COLO829 (cell line): Measurements from ENCODE around the gene GPC2.
A peak's percentile ranks its signal among the peaks of the same experiment; 100 is the strongest.

Source experiments
- DNase-seq: peaks from one replicate; pipeline ENCODE4 v3.0.0; 2012; ENCODE audit warnings: low spot score

GPC2 gene

GRCh38 chr7:100169147-100169850 lies 7.9 kb downstream of the GPC2 start:
- DNase-seq: no peak

- DNase-seq: no peak
Measured at GRCh38 chr7:100167912-100168323, 9.3 kb downstream of the GPC2 start.

GRCh38 chr7:100166970-100167911 lies 9.9 kb downstream of the GPC2 start:
- DNase-seq: no peak

- no peak for DNase-seq
Measured at GRCh38 chr7:100166317-100166940, 10.8 kb downstream of the GPC2 start.

- DNase-seq: no peak
Measured at GRCh38 chr7:100163871-100164270, 13.3 kb downstream of the GPC2 start.

GRCh38 chr7:100163006-100163531 lies 14.1 kb downstream of the GPC2 start:
- DNase-seq: no peak

GRCh38 chr7:100160067-100160466 lies 17.1 kb downstream of the GPC2 start:
- no peak for DNase-seq

- no peak for DNase-seq
Measured at GRCh38 chr7:100159099-100159623, 18.0 kb downstream of the GPC2 start.

GRCh38 chr7:100158229-100159098 lies 18.7 kb downstream of the GPC2 start, which contains the start of gene TRAPPC14:
TRAPPC14 (minus strand) TSS chr7:100158723; CDS start chr7:100158499, 224 bp downstream.
- DNase-seq: peak; percentile 97

GRCh38 chr7:100157334-100158228 lies 19.6 kb downstream of the GPC2 start:
- DNase-seq: no peak

- DNase-seq: no peak
Measured at GRCh38 chr7:100157069-100157333, 20.2 kb downstream of the GPC2 start.

- no peak for DNase-seq
Measured at GRCh38 chr7:100156331-100157068, 20.7 kb downstream of the GPC2 start.

- no peak for DNase-seq
Measured at GRCh38 chr7:100155553-100156317, 21.4 kb downstream of the GPC2 start.

GRCh38 chr7:100154651-100155491 lies 22.3 kb downstream of the GPC2 start:
- DNase-seq: no peak

- no peak for DNase-seq
Measured at GRCh38 chr7:100153708-100154535, 23.3 kb downstream of the GPC2 start.

GRCh38 chr7:100152937-100153666 lies 24.1 kb downstream of the GPC2 start:
- DNase-seq: no peak
